Omental fat pad (tissue), 4 donors: ENCODE measurements around the gene SLC35D2. TPM values are rescaled to one million over a fixed set of nuclear protein-coding genes. Genes with fewer than 3 reads are reported as not detected.

Experiments
- ATAC-seq: fragments of 150-250 bp; one replicate; pipeline ENCODE4 v1.9.1; 2016; ENCODE audit warnings: mild to moderate bottlenecking, moderate library complexity; ENCODE audit not compliant: low FRiP score
- DNase-seq: peaks from one replicate; pipeline ENCODE4 v3.0.0-alpha.2; 2019; ENCODE audit warnings: low spot score
- total RNA-seq, 4 donors: library from RNA; depleted of rRNA; stranded (reverse); fragments of >200 nt; gene quantifications; one replicate each; pipeline ENCODE4 v1.1.0, GENCODE V29; 2016
- TF ChIP-seq, protein P1 (sequence below), 3 donors: fragments of 450-650 bp; IDR thresholded peaks; one replicate each; pipeline ENCODE4 v1.5.1; 2016 to 2017; ENCODE audit warnings: antibody characterized with exemption in 3 of 3, mild to moderate bottlenecking in 3 of 3, moderate library complexity in 2 of 3

The SLC35D2 gene
- total RNA-seq, 4 donors from 2014 or later, result 13.8 to 18.4 (median 15.7) TPM

DNA sequence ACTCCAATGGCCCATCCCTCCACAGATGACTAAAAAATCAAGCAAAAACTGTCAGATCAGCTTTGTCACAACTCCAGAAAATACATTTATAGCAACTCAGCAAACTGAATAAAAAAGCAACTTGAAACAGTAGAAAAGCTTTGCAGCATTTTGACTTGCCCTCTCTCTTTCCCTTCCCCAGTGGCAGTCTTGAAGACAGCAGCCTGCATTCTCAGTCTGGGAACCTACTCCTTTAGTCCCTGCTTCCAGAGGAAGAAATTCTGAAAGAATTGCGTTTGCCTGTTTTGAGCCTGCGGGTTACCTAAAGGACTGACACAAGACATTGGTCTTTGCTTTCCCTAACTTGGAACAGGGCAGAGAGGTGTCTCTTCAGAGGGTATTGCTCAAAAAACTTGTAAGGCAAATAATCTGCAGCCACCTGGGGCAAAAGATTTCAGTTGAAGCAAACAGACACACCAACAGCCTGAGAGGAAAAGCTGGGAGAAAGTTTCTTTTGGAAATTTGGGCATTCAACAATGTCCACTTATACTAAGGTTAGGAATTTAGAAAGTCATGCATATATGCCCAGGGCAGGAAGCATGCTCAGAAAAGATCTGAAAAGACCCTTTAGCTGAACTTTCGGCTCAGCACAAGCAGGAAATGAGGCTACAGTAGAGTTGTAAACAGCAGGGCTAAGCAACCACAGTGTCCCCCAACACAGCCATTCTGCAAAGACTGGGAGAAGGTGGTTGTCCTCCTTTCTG, 15.2 kb upstream of the SLC35D2 start:
- ATAC-seq (no peak), DNase-seq (no peak)
- TF ChIP-seq, protein P1, sequence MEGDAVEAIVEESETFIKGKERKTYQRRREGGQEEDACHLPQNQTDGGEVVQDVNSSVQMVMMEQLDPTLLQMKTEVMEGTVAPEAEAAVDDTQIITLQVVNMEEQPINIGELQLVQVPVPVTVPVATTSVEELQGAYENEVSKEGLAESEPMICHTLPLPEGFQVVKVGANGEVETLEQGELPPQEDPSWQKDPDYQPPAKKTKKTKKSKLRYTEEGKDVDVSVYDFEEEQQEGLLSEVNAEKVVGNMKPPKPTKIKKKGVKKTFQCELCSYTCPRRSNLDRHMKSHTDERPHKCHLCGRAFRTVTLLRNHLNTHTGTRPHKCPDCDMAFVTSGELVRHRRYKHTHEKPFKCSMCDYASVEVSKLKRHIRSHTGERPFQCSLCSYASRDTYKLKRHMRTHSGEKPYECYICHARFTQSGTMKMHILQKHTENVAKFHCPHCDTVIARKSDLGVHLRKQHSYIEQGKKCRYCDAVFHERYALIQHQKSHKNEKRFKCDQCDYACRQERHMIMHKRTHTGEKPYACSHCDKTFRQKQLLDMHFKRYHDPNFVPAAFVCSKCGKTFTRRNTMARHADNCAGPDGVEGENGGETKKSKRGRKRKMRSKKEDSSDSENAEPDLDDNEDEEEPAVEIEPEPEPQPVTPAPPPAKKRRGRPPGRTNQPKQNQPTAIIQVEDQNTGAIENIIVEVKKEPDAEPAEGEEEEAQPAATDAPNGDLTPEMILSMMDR (IDR thresholded peaks at IDR 0.05), result no peak

DNA sequence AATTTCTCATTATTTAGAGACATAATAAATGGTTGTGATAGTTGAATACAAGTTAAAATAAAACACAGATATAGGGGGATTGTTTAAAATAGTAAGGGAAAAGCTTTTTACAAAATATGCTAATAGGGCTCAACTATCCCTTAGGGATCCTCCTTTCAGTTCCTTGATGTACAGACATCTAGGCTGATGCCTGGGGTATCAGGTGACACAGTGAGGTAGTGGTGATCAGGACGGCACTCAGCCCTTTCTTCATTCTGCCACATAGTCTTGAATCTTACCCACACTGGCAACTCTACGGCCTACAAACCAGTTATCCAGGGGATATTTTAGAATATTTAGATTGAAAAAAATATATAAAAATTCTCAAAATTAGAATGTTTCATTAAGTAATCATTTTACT, 12.5 kb upstream of the SLC35D2 start:
- TF ChIP-seq, protein P1 (IDR thresholded peaks at IDR 0.05), result no peak
- DNase-seq, result no peak
- no peak for ATAC-seq

DNA sequence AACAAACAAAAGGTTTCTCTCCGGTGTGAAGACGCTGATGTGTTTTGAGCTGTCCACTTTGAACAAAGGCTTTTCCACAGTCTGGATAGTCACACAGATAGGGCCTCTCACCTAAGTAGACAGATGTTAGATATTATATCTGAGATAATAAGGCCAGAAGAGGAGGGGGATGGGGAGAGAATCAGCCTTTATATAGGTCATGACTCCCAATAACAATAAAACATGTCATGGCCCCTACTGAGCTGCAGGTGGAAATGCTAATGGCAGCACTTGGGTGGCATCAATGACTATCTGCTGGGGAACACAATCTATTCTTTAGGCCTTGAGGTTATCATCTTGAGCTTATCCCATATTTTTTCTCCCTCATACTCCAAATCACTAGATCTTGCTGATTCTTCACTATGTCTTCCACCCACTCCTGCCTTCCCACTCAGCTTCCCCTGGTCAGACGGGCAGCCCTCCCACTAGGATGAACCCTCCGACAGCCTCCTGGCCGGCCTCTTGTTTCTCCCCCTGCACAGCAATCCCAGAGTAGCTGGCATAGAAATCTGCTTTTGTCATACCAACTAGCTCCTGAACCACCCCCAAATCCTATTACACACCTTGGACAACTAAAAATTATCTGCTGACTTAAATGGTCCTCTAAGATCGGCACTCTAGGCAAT, 11.5 kb upstream of the SLC35D2 start:
- TF ChIP-seq, protein P1 (IDR thresholded peaks at IDR 0.05), result no peak
- no peak for DNase-seq
- ATAC-seq, result no peak

DNA sequence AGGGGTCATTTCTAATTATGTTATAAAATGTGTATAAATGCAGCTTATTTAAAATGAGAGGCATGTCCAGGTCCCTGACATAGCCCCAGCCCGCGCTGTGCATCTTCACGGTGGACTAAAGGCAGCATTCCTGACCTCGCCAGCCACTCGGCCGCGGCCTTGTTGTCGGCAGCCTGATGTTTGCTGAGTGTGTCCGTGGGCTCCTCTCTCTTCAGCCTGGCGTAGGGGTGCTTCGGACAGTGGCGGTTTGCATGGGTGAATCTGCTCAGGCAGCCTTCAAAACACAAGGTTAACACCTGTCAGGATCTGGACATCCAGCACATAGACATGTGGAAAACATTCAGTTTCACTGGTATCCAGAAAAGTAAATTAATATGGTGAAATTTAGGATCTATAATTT, 8.8 kb upstream of the SLC35D2 start:
- no peak for ATAC-seq
- no peak for DNase-seq
- TF ChIP-seq, protein P1 (IDR thresholded peaks at IDR 0.05), result no peak

DNA sequence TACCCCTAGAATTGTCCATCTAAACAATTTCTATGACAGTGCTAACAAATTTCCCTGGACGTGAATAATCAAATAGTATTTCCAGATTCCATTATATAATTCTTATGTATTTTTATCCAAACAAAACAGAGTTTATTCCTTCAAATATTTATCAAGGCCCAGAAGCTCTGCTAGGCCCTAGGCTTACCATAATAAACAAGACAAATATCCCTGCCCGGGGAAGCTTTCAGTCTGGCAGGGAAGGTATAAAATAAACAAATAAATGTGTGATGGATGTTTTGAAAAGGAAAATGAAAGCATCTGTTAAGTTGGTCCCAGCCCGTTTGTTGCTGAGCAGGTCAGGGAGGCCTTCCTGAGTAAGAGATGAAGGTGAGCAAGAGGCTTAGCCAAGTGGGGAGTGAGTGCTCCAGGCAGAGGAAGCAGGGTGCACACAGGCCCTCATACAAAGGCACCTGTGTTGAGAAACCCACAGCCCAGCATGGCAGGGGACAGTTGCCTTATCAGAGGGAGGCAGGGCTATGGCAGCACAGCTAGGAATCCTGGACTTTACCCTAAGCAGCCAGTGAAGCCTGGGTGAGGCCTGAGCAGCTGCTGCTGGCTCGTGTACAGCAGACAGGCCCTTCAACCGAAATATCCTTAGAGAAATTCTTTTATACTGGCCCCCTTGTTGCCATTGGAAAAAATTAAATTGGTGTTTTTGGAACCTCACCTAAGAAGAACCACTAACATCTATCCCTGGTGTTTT, 7.7 kb upstream of the SLC35D2 start:
- ATAC-seq (no peak), DNase-seq (no peak)
- TF ChIP-seq, protein P1 (IDR thresholded peaks at IDR 0.05), result no peak

DNA sequence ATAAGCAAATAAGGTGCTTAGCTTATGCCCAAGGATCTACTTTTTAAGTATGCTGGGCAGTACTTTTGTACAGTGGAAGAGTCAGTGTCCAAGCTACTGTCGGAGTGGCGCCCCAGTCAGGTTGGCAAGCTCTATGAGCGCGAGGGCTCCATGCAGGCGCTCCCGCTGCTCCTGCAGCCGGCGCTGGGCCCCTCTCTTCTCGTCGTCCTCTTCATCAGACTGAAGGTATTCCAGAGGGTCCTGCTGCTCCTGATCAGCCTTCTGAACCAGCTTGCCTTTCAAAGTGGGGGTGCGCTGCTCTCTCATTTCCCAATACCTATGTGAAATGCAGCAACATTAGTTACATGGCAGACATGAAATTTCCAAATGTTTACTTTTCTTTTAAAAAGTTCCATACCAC, 4.6 kb upstream of the SLC35D2 start:
- ATAC-seq (no peak), DNase-seq (no peak)
- TF ChIP-seq, protein P1 (IDR thresholded peaks at IDR 0.05), result no peak
